DOHH2 (cell line): ENCODE data around the gene LRMDA.

Experiments used
- EZH2phosphoT487 ChIP-seq: fragments of 200-600 bp; sonication (generic); IDR thresholded peaks from 2 replicates; pipeline ENCODE4 v1.6.1; 2017; ENCODE audit warnings: borderline replicate concordance, mild to moderate bottlenecking, antibody characterized with exemption, low read length, moderate library complexity, mixed read lengths
- TF ChIP-seq, protein P1 (sequence below): fragments of 200-600 bp; sonication (generic); IDR thresholded peaks from one replicate; pipeline ENCODE4 v1.5.1; 2014; ENCODE audit warnings: antibody characterized with exemption, mild to moderate bottlenecking, low read depth, low read length; ENCODE audit not compliant: poor library complexity, severe bottlenecking

DNA sequence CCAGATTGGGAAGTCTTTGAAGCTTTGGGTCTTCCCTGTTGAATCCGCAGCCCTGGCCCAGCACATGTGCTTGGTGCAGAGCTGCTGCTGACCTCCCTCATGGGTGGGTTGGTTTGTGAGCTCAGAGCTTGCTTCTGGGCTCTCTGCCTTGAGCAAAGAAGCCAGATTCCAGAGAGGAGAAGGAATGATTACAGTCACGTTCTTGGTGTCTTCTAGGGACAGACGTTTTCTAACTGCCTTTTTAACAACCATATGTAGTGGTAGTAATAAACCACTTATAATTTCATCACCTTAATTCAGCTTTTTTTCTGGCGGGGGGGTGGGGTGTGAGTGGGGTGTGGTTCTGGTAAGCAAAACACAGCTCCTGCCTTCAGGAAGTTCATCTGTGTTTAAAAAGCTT is 39.5 kb downstream of the LRMDA start:
- TF ChIP-seq, protein P1, sequence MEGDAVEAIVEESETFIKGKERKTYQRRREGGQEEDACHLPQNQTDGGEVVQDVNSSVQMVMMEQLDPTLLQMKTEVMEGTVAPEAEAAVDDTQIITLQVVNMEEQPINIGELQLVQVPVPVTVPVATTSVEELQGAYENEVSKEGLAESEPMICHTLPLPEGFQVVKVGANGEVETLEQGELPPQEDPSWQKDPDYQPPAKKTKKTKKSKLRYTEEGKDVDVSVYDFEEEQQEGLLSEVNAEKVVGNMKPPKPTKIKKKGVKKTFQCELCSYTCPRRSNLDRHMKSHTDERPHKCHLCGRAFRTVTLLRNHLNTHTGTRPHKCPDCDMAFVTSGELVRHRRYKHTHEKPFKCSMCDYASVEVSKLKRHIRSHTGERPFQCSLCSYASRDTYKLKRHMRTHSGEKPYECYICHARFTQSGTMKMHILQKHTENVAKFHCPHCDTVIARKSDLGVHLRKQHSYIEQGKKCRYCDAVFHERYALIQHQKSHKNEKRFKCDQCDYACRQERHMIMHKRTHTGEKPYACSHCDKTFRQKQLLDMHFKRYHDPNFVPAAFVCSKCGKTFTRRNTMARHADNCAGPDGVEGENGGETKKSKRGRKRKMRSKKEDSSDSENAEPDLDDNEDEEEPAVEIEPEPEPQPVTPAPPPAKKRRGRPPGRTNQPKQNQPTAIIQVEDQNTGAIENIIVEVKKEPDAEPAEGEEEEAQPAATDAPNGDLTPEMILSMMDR, result no peak
- TF ChIP-seq EZH2phosphoT487, result no peak
